K562 (cell line): ENCODE results near the gene MFSD6. TPM values are rescaled to one million over a fixed set of nuclear protein-coding genes. Genes with fewer than 3 reads are reported as not detected.

ENCODE experiments used
- ATAC-seq: fragments of 200-7000 bp; cut with Tn5 transposase; 3 replicates; pipeline ENCODE4 v1.9.1; 2020; ENCODE audit warnings: moderate library complexity
- BruUV-seq: library from RNA; stranded (reverse); fragments of 400-500 nt; replicated peaks from 2 replicates; lab custom pipeline; 2021; lab: Mats Ljungman, UMichigan
- CTCF ChIA-PET: fragments of 300-600 bp; formaldehyde crosslinking; extraction: SDS; loops from one replicate; lab custom pipeline; 2021; ENCODE audit warnings: low intra/inter-chr PET ratio; lab: Yijun Ruan, JAX
- POLR2A ChIA-PET: fragments of 300-600, 350-650 bp; sonication (Branson Sonifier 250); formaldehyde crosslinking; extraction: SDS; loops from one replicate; lab custom pipeline; 2021; ENCODE audit warnings: antibody characterized with exemption, inconsistent platforms; lab: Yijun Ruan, JAX
- DNase-seq, 4 experiments: peaks; one replicate each; pipeline versions ENCODE4 v3.0.0 to v3.0.0-alpha.2; 2011 to 2018; ENCODE audit warnings: low spot score in 3 of 4, mixed read lengths in 3 of 4; ENCODE audit errors: extremely low read depth in 1 of 4
- FAIRE-seq: peaks from 2 replicates; lab custom pipeline; 2011; peaks lifted over from hg19 to GRCh38; lab: Jason Lieb, UNC
- H2AFZ ChIP-seq: 2 replicates; pipeline ENCODE4 v1.6.0; 2011; ENCODE audit warnings: low read depth, low read length, control low read depth, inconsistent platforms
- H3K27ac ChIP-seq: fragments of 200-600 bp; 3 replicates; pipeline ENCODE4 v1.8.0; 2011; ENCODE audit warnings: low read depth, mild to moderate bottlenecking, control low read depth, inconsistent platforms, low read length, moderate library complexity, mixed read lengths; ENCODE audit errors: extremely low read depth
- H3K27me3 ChIP-seq, 2 experiments: fragments of 300-600 bp in 1 of 2; 2 replicates in 1 of 2; 3 replicates in 1 of 2; pipeline versions ENCODE4 v1.6.0 to v1.8.0; 2011; ENCODE audit warnings: inconsistent platforms in 2 of 2, low read length in 2 of 2, mild to moderate bottlenecking in 1 of 2, mixed read lengths in 1 of 2, moderate library complexity in 1 of 2; ENCODE audit not compliant: control insufficient read depth in 2 of 2, insufficient read depth in 2 of 2
- H3K36me3 ChIP-seq: fragments of 300-600 bp; 3 replicates; pipeline ENCODE4 v1.8.0; 2011; ENCODE audit warnings: mild to moderate bottlenecking, low read length, inconsistent platforms; ENCODE audit not compliant: control insufficient read depth, insufficient read depth
- H3K4me1 ChIP-seq, 2 experiments: fragments of 200-600 bp in 1 of 2; replicated peaks in 1 of 2; 2 replicates in 1 of 2; 3 replicates in 1 of 2; pipeline versions ENCODE4 v1.5.1 to v1.8.0; 2011; ENCODE audit warnings: inconsistent platforms in 2 of 2, low read length in 2 of 2, mild to moderate bottlenecking in 1 of 2, mixed read lengths in 1 of 2, moderate library complexity in 1 of 2; ENCODE audit not compliant: control insufficient read depth in 2 of 2, insufficient read depth in 2 of 2
- H3K4me2 ChIP-seq: 2 replicates; pipeline ENCODE4 v1.6.1; 2011; ENCODE audit warnings: low read length, control low read depth, inconsistent platforms, mixed read lengths; ENCODE audit not compliant: insufficient read depth
- H3K4me3 ChIP-seq: fragments of 200-600 bp; sonication (generic), shearing (Covaris generic); 2 replicates; pipeline ENCODE4 v1.5.1; 2016; ENCODE audit warnings: control low read depth, inconsistent platforms
- H3K79me2 ChIP-seq: fragments of 200-600 bp; 3 replicates; pipeline ENCODE4 v1.8.0; 2011; ENCODE audit warnings: low read length, inconsistent platforms; ENCODE audit not compliant: control insufficient read depth, insufficient read depth
- H3K9ac ChIP-seq, 2 experiments: 2 replicates each; pipeline versions ENCODE4 v1.6.0 to v1.6.1; 2011; ENCODE audit warnings: low read depth in 2 of 2, low read length in 2 of 2, control low read depth in 1 of 2, inconsistent platforms in 1 of 2, mild to moderate bottlenecking in 1 of 2, mixed read lengths in 1 of 2; ENCODE audit not compliant: insufficient read depth in 1 of 2
- H3K9me1 ChIP-seq: one replicate; pipeline ENCODE4 v1.6.0; 2011; ENCODE audit warnings: inconsistent platforms, mild to moderate bottlenecking, low read length, moderate library complexity; ENCODE audit not compliant: control insufficient read depth, insufficient read depth
- H3K9me3 ChIP-seq: replicated peaks from 2 replicates; pipeline ENCODE4 v1.5.1; 2011; ENCODE audit warnings: low read depth, low read length, inconsistent platforms; ENCODE audit not compliant: control insufficient read depth, insufficient read depth
- H4K20me1 ChIP-seq: replicated peaks from 2 replicates; pipeline ENCODE4 v1.6.1; 2011; ENCODE audit warnings: low read length, inconsistent platforms, mixed read lengths; ENCODE audit not compliant: control insufficient read depth, insufficient read depth
- CREB1 ChIP-seq, 2 experiments: sonication (generic) in 1 of 2; formaldehyde crosslinking in 1 of 2; IDR thresholded peaks; 2 replicates each; pipeline versions ENCODE4 v1.6.1 to v1.8.0; 2012 to 2022; ENCODE audit warnings: inconsistent platforms in 1 of 2, mild to moderate bottlenecking in 1 of 2, missing genetic modification reagents in 1 of 2, moderate library complexity in 1 of 2
- SPI1 ChIP-seq: IDR thresholded peaks from 2 replicates; pipeline ENCODE4 v1.6.1; 2011; ENCODE audit warnings: low read depth, low read length, control low read depth, borderline replicate concordance
- WGBS: fragments of 100-300 bp; shearing (Covaris generic); methylation state at CpG from one replicate; pipeline ENCODE4 v1.1.6; 2016; ENCODE audit warnings: low coverage, mixed read lengths; ENCODE audit not compliant: insufficient coverage; ENCODE audit errors: missing lambda C conversion rate; 5-methylcytosine and 5-hydroxymethylcytosine counted together
- in situ Hi-C: fragments of 300-500 bp; cut with MboI; formaldehyde crosslinking; loops from 4 replicates; pipeline ENCODE4 v1.15.0; 2018; ENCODE audit warnings: inconsistent platforms, mixed read lengths
- intact Hi-C: fragments of 100-400 bp; cut with micrococcal nuclease; formaldehyde crosslinking; loops from 2 replicates; pipeline ENCODE4 v1.14.2; 2022
- polyA plus RNA-seq, 8 experiments: library from polyadenylated mRNA; depleted of rRNA in 4 of 8; stranded (reverse) in 5 of 8; unstranded in 3 of 8; fragments of >200 nt; fragmentation: Nextera tagmentation in 2 of 8; fragmentation: Illumina TruSeq in 1 of 8; extraction: Ambion mirVana in 2 of 8; extraction: Trizol in 1 of 8; gene quantifications; 2 replicates each; pipeline versions ENCODE4 v1.2.1 to v1.2.3, GENCODE V29; 2011 to 2014; ENCODE audit warnings: inconsistent platforms in 1 of 8, missing spikeins in 1 of 8
- total RNA-seq, 7 experiments: library from RNA; depleted of rRNA in 6 of 7; stranded (reverse); fragments of >200 nt in 6 of 7; fragmentation: Illumina TruSeq in 2 of 7; extraction: Trizol in 2 of 7; gene quantifications; 2 replicates each; pipeline versions ENCODE4 v1.2.1 to v1.2.3, GENCODE V29; 2011 to 2021; ENCODE audit warnings: low replicate concordance in 1 of 7
- TF ChIP-seq, protein P1 (sequence below), 2 experiments: fragments of 450-650 bp in 1 of 2; IDR thresholded peaks; 2 replicates each; pipeline ENCODE4 v1.6.1; 2011 to 2017; ENCODE audit warnings: low read depth in 2 of 2, antibody characterized with exemption in 1 of 2, borderline replicate concordance in 1 of 2, low read length in 1 of 2, mild to moderate bottlenecking in 1 of 2, mixed read lengths in 1 of 2; ENCODE audit not compliant: control insufficient read depth in 1 of 2

MFSD6 gene
- total and polyA plus RNA-seq, 9 of the 15 experiments (the other 6 are each of a cell fraction or from before 2014, with no cell fraction given), result 1.1 to 7.9 (median 4.4) TPM

DNA sequence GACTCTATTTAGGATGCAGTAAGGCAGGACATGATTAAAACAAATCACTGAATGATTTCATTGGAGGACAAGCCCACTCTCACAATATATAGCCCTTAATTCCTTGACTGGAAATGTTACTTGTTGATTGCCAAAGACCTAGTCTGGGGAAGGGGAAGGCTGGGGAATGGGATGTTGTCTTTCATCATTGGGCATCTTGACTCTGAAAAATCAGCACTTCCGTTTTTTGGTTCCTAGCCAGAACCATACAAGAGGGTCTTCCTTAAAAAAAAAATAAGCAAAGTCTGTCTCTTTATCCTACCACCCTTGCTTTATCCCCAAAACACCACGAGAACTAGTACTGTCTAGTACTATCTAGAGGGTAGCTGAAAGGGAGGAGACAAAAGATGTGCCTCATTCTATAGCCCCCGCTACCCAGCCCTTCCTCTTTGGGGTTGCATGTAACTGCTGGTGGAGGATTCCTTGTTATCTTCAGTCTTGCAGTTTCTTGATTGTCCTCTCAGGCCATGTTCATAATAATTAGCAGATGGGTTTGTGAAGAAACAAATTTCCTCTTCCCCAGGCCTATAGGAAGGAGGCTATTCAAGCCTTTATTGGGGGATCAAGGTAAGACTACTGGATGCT lies 70.5 kb downstream of the MFSD6 start:
- no peak for DNase-seq
- Histone ChIP-seq H3K27ac (no peak overlapping the region), H3K36me3 (no peaks in the 10 kb centered on the region), H3K9me1 (no peaks in the 10 kb centered on the region), H3K79me2 (no peaks in the 10 kb centered on the region)
- CTCF ChIA-PET, result no interaction called here
- in situ Hi-C loops, result no loop called here
- no peak for FAIRE-seq
- intact Hi-C loops, result no loop called here
- peak; percentile 43; the same call in 1 of the 3 replicates for ATAC-seq
- TF ChIP-seq CREB1 (IDR thresholded peaks at IDR 0.05), result no peak
- no peak for TF ChIP-seq CREB1 (CRISPR knock-in tag; IDR thresholded peaks at IDR 0.05)
- TF ChIP-seq, protein P1, sequence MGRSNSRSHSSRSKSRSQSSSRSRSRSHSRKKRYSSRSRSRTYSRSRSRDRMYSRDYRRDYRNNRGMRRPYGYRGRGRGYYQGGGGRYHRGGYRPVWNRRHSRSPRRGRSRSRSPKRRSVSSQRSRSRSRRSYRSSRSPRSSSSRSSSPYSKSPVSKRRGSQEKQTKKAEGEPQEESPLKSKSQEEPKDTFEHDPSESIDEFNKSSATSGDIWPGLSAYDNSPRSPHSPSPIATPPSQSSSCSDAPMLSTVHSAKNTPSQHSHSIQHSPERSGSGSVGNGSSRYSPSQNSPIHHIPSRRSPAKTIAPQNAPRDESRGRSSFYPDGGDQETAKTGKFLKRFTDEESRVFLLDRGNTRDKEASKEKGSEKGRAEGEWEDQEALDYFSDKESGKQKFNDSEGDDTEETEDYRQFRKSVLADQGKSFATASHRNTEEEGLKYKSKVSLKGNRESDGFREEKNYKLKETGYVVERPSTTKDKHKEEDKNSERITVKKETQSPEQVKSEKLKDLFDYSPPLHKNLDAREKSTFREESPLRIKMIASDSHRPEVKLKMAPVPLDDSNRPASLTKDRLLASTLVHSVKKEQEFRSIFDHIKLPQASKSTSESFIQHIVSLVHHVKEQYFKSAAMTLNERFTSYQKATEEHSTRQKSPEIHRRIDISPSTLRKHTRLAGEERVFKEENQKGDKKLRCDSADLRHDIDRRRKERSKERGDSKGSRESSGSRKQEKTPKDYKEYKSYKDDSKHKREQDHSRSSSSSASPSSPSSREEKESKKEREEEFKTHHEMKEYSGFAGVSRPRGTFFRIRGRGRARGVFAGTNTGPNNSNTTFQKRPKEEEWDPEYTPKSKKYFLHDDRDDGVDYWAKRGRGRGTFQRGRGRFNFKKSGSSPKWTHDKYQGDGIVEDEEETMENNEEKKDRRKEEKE (IDR thresholded peaks at IDR 0.05; ENCODE audit: borderline replicate concordance in 1 of 2, control insufficient read depth in 1 of 2, low read depth in 2 of 2, low read length in 1 of 2), result no peak
- peak; percentile 71 for TF ChIP-seq SPI1
- TF ChIP-seq, all 486 proteins: peak for 1
- H3K4me1 ChIP-seq, result peaks cover 2 to 6% of the 10 kb centered on the region in 2 experiments; a peak in 2 of 5 replicates
- POLR2A ChIA-PET, result interaction anchor here (0.9 to 1.4 kb wide), 4 partner anchors 11 to 68 kb away, joined by 3 to 7 read pairs (median 5); no protein-coding TSS in a partner anchor
- WGBS, result 32% methylated on average over 2 of the region's 3 CpGs
- H3K4me3 ChIP-seq, result no peak overlapping the region
- H3K9me3 ChIP-seq, result no peaks in the 10 kb centered on the region
- H3K27me3 ChIP-seq, result no peaks in the 10 kb centered on the region
- no peak overlapping the region for H3K9ac ChIP-seq
- H3K4me2 ChIP-seq, result no peak overlapping the region
- no TSS peak for BruUV-seq
- no peak overlapping the region for H2AFZ ChIP-seq
- no peaks in the 10 kb centered on the region for H4K20me1 ChIP-seq
